Adrenal gland (tissue), 5 donors: ENCODE data around the gene NCKAP5.

Source experiments
- CTCF ChIP-seq, 6 experiments: fragments of 450-650 bp in 4 of 6; fragments of 200-600 bp in 2 of 6; sonication (generic) in 1 of 6; IDR thresholded peaks; 1 replicate in 5 of 6; 2 replicates in 1 of 6; pipeline versions ENCODE4 v1.5.1 to v1.8.0; 2016 to 2021; ENCODE audit warnings: antibody characterized with exemption in 6 of 6, mild to moderate bottlenecking in 2 of 6, moderate library complexity in 1 of 6
- POLR2A ChIP-seq, 2 donors: fragments of 450-650 bp; IDR thresholded peaks; one replicate each; pipeline ENCODE4 v1.6.1; 2017; ENCODE audit warnings: antibody characterized with exemption in 2 of 2, mild to moderate bottlenecking in 2 of 2, moderate library complexity in 1 of 2
- donor health status: DM: no; HTN: no; CAD: no.

- TF ChIP-seq CTCF (IDR thresholded peaks at IDR 0.05) (no peak), POLR2A (IDR thresholded peaks at IDR 0.05) (no peak)
These were observed 444.4 kb downstream of the NCKAP5 start for GRCh38 chr2:133123904-133124303.
